GM04504 (cell line): Measurements from ENCODE around the gene SBF2.

Experiments
- DNase-seq: peaks from one replicate; pipeline ENCODE4 v3.0.0-alpha.2; 2012; ENCODE audit warnings: low read depth

The SBF2 gene

DNA sequence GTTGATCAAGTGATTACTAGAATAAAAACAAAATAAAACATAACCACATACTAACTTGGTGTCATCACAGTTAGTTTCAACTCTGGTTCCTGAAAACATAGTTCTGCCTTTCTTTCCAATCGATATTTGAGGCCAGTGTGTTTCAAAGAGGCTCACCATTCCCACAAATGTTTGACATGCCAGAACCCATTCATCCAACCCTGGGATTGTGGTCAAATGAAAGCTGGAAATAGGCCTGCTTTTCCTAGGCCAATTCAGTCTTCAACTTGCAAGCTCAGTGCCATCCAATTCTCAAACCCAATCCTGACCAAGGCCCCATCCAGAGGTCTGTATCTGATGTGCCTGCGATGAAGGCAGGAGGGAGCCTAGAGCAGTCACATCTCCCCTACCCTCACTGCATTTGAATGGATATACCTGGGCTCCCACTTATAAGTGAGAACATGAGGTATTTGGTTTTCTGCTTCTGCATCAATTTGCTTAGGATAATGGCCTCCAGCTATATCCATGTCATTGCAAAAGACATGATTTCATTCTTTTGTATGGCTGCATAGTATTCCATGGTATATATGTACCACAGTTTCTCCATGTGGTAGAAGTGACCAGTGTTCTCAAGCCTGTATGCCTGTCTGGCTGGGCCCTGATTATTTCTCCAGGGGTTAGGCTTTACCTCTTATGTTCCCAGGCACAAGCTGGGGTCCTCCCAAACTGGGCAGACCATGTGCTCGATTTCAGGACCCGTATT, 486.9 kb downstream of the SBF2 start:
- no peak for DNase-seq

DNA sequence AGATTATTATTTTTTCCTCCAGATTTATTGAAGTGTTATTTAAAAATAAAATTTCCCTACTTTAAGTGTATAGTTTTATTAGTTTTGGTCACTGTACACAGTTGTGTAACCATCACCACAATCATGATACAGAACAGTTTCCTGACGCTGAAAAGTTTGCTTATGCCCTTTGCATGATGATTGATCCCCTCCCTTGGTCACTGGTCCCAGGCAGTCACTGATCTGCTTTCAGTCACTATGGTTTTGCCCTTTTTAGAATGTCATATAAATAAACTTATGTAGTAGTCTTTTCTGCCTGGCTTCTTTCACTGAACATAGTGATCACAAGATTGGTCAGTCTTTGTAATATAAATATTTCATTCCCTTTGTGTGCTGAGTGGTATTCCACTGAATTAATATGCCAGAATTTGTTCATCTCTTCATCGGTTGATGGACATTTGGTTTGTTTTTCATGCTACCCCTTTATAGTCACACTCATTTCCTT, 489.6 kb downstream of the SBF2 start:
- no peak for DNase-seq

DNA sequence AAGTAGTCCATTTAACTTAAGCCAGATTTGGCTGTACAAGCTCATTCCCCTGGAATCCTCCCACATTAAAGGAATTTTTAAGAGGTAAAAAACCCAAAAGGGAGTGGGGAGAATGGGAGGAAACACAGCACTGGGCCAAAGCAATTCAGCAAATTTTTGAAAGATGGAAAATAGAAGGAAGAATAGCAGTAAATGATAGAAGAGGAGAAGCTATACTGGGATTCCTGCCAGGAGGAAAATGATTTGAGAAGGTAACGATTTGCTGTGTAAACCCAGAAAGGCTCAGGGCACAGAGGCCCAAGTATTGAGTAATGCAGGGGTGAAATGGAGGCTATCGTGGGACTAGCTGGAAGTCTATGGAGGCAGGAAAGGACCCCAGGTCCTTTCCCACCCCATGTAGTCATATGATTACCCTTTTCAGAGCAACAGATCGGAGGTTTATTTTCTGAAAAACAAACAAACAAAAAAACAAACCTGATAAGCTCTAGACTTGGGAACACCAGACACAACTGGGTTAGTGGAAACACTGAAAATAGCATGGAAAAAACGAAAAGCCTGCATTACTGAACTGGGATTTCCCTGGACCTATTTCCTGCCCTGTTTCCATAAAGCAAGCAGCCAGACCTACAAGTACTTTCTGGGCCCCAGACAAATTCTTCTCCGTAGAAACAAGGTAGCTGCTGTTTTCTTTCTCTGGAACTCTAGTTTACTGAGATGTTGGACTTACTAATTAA, 490.2 kb downstream of the SBF2 start:
- no peak for DNase-seq

DNA sequence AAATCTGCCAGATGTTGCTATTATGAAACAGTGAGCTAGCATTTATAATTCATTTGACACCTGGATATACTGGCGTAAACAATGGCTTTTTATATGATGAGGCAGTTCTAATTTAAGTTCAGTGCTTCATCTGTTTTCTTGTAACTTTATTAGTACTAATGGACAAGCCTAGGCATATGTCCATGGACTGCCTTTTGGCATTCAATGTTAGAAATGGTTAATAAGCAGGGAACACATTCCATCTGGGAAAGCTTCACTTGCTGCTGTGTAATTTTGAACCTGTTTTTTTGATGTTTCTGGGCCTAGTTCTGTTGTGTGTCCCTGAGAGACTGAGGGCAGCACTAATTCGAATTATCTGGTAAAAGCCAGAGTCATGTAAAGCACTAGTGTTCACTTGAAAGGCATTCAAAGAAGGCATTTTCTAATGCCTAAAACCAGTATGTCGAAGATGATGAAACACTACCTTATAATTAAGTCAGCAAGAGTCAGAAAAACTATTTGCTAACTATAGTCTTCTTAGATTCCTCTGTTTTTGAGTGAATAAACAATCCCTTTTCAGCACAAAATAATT, 491.6 kb downstream of the SBF2 start:
- peak; percentile 91 for DNase-seq

DNA sequence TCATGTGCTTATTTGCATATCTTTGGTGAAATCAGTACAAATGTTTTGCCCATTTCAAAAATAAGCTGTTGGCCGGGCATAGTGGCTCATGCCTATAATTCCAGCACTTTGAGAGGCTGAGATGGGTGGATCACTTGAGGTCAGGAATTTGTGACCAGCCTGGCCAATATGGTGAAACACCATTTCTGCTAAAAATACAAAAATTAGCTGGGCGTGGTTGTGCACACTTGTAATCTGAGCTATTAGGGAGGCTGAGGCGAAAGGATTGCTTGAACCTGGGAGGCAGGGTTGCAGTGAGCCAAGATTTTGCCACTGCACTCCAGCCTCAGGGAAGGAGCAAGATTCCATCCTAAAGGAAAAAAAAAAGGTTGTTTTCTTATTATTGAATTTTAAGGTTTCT, 494.1 kb downstream of the SBF2 start:
- no peak for DNase-seq

DNA sequence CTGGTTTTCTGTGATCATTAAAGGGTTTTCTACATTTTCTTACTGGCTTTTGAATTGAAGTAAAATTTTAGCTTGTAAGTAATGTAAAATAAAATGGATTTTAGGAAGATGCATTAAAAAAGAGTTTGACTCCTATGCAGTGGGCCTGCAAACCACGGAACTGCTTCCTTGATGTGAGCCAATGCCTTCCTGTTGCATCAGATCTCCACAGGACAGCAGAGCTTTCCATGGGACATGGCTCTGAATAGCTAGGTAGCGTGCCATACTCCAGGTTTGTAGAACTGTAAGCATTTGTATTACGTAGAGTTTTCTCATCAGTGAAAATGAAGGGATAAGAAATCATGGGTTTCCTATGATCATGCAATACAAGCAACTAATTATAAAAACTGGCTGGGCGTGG, 496.7 kb downstream of the SBF2 start:
- no peak for DNase-seq

DNA sequence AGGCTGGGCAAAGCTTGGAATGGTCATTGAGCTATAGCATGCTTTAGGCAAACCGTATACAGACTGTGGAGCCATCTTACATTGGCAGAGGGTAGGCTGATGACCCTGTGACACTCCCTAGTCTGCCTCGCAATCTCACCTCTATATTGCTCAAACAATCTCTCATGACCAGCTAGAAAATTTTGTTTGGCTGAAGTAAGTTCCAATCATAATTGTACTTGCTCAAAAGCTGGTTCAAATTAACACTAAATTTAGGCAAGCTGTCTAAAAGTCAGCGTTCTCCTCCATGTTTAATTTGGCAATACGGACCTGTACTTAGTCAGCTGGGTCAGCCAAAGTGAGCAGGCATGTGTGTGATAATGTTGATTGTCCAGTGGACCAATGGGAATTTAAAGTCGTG, 497.2 kb downstream of the SBF2 start:
- no peak for DNase-seq

DNA sequence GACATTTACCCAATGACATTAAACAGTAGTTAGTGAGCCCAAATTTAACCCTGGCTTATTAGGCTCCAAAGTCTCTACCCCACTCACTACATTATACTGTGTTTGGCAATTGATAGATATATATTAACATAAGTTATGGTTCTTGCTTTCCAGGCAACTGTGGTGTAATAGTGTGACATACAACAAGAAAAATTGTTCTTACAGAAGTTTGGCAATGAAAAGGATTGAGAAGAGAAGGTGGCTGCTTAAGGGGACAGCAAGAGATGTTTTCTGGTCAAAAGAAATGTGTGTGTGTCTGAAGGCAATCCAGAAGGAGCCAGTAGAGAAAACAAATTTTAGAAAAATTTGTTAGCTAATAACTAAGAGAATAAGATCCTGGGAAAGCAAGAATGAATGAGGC, 497.8 kb downstream of the SBF2 start:
- no peak for DNase-seq

DNA sequence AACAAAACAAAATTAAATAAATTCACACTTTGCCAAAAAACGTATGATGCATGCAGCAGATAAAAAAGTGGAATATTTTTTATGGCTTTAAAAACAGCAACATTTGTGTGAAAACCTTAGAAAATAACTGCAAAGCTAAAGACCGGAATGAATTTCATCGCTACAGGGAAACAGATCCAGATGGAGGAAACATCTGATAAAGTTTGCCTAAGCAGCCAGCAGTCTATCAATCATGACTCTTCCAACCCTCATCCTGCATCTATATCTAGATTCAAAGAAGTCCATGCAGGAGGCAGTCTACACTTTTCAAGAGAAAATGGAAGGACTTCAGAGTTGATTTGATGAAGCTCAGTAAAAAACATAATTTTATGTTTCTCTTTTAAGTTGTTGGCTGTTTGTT, 503.3 kb downstream of the SBF2 start:
- no peak for DNase-seq

DNA sequence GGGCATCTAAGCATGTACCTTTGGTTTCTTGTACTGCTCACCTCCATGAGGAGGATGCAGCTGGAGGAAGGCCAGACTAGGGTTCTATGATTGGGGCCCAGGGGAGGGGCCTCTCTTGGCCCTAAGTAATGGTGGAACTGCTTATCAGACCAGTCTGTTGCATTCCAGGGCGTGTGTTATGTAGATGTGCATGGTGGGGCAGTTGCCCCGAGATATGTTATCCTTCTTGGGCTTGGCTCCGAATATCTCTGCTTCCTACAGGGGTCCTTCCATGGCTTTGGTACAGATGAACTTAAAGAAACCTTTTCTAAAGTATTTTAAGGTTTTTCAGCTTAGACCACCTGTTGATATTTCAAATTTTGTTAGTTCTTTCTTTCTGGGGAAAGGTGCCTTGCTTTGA, 504.1 kb downstream of the SBF2 start:
- no peak for DNase-seq

DNA sequence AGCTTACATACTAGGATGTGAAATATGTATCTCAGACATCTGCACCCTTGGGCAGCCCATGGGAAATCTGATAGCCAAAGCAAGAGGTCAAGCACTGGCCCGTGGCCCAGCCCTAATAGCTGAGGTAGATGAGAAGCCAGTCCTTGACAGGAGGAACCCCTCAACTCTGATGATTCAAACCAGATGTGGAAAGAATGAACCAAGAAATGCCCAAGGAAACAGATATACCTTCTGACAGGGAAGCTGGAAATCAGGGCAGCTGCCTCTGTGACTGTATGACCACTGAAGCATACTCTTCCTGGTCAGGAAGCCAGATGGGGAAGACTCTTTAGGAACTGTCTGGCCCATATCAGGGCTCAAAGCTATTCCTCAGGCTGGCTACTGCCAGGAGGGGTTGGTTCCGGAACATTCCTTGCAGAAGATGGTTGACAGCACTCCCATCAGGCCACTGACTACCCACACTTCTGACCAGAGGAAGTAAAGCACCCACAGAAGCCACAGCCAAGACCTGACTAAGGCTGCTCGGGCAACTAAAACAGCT, 506.0 kb downstream of the SBF2 start:
- DNase-seq: peak; percentile 95

DNA sequence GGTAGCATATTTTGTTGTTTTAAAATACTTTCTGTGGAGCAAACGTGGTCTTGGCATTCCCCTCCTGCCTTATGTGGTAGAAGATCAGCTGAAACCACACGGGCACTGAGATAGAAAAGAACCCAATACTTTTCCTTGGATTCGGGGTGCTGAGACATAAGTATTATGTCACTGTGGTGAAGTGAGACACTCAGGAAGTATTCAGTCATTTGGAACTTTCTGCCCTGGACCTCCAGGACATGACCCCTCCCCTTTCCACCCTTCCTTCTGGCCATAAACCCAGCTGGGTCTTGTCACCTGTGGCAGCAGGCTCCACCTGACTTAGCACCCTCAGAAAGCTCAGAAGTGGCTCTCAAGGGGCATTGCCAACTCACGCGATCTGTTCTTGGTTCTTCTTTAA, 506.8 kb downstream of the SBF2 start:
- no peak for DNase-seq

DNA sequence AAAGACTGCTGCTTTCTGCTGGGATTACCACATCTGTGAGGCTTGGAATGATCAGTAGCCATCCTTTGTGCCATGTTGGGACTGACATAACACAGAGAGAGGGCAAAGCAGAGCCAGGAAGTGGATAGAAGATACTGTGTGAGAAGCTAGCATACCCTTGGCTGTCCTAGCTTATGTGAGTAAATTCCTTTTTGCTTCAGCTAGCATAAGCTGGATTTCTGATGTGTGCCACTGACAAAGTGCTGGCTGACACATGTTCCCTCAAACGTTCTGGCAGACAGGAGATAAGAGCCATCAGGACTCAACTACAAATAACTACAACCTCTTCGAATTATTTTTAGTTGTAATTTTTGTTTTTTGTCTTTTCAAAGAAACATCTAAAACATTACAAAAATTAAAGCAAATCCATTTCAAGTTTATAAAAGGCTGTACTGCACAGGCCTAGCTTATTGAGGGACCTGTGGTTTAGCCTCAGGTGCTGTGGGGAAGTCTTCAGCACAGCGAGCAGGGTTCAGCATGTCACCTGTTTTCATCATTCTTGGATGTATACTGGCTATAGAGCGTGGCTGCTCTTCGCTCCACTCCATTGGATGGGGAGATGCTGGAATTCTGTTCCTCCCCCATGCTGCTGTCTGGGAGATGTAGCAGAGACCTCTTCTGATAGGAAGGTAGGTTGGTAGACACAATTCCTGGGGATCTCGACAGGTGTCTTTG, 509.3 kb downstream of the SBF2 start:
- DNase-seq: no peak

DNA sequence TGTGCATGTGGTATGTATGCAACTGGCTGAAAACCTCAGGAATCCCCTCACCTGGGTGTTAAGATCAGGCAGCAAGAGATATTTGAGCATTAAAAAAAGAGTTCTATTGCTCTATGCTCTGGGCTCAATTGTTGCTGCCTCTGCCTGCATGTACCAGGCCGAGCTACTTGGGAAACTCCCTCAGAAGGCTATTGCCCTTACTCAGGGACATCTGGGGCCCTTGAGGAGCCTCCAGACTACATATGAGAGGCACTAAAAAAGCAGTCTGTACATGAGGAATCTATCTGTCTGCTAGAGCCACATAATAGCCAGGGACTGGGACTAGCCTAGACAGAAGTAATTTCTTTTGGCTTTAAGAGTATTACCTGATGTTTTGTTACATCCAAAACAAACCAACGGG, 510.0 kb downstream of the SBF2 start:
- no peak for DNase-seq

DNA sequence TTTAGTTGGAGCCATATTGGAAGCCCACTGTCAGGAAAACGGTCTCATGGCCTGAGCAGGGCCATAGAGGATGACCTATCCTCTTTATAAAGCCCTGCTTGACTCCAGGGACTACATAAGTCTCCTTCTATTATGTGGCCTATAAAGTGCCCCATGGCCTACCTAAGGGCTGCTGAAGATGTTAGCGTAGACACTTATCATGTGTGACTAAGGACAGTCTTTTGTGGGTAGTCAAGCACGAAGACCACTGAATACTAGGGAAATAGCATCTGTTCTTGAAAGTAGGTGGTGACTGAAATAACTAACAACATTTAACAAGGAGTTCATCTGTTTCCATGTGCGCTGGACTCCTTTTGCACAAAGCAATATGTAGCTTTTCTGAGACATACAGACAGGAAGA, 513.1 kb downstream of the SBF2 start:
- no peak for DNase-seq

DNA sequence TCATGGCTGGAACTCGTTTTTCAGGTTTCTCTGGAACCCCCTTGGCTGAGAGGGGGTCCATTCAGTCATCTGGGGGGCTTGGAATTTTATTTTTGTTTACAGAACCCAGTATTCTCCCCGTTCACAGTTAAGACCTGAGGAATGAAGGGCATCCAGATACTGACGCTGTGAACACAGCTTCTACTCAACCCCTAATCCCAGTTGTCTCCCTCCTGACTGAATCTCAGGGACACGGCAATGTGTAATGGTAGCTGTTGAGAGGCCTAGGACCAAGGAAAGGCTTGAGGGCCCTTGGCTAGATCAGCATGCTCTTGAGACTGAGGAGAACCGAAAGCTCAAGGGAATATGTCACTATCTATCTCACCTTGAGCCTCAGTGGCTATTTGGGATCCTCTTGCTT, 516.5 kb downstream of the SBF2 start:
- DNase-seq: no peak

DNA sequence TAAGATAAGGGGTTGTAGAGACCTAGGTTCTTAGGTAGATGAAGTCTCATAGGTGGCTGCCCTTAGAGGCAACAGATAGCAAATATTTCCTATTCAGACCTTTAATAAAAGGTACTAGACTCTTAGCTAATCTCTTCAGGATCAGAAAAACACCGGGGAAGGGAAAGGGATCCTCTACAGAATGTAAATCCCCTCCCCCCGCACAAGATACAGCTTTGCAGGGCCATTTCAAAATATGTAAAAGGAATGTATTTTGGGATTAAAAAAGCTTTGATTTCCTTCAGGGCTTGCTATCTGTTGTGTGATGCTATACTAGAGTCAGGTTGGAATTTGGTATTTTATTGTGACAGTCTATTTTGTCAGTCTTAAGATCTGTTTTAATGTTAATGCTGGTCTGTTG, 517.0 kb downstream of the SBF2 start:
- no peak for DNase-seq

DNA sequence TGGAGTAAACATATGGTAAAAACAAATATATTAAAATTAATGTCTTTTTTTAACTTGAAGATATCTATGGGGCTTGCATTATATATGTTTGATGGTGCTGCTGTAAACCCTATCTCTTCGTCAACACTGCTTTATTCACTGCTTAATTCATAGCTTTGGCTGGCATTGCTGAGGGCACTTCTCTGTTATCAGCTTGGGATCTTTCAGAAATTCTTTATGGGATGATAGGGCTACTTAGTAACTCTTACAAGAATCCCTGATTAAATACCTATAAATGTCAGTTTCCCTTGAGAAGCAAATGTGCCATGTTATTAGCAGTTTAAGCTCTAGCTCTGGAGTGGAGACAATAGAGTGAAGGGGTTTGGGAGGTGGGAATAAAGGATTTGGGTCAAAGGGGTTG, 517.8 kb downstream of the SBF2 start:
- DNase-seq: no peak

DNA sequence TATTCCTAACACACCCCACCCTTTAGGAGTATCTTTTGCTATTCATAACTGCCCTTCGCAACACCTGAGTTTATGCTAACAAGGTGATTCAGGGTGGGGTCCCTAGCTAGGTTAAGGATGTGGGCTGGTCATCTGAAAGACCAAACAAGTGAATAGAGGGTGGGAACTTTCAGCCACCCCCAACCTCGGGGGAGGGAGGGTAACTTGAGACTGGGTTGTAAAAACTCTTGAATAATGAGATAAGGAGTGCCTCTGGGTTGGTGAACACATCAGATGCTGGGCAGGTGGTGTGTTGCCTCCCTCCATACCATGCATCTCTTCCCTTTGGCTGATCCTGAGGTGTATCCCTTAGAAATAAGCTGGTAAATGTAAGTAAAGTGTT, 518.6 kb downstream of the SBF2 start:
- DNase-seq: no peak

DNA sequence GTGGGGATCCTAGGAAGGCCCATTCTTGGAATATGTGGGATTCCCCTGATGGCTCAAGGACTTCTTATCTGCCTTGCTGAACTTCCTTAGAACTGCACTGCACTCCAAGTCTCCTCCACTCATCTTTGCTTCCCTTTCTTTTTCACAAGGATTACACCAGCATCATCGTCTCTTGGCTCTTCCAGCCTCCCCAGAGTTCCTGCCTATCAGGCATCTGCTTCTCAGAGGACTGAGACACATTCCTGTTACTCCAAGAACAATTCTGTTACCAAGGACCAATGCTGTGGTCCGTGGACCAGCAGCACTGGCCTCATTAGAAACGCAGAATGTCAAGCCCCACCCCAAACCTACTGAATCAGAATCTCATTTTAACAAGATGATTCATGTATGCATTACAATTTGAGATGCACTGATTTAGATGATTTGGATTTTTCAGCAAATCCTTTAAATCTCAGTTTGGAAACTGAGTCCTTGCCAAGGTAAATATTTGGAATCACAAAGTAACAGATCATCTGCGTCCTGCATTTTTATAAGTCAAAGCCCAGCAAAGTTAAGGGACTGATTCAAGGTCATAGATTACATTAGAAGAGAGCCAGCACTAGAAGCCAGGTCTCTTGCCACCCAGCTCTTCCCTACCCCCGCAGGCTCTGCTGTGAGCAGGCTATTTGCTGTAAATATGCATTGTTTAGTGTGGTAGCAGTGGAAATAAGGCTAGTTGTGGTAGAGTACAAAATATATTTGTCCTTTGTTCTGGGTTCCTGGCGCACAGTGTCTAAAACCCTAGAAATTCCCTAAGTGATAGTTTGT, 519.2 kb downstream of the SBF2 start:
- peak; percentile 90 for DNase-seq

DNA sequence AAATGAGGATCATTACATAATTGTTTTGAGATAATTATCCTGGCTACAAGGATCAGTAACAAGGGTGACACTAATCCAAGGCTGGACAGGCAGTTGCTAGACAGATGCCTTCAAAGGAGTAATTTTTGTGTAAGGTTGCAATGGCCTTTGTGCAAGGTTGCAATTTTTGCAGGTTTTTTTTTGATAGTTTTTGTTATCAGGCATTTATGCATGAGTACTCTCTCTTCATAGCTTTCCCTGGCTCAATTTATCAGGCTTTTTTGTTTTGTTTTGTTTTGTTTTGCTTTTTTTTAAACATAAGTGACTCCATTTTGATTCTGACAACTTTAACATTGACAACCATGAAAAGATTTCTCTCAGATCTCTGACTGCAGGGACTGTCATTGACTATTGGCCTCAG, 519.9 kb downstream of the SBF2 start:
- DNase-seq: no peak

DNA sequence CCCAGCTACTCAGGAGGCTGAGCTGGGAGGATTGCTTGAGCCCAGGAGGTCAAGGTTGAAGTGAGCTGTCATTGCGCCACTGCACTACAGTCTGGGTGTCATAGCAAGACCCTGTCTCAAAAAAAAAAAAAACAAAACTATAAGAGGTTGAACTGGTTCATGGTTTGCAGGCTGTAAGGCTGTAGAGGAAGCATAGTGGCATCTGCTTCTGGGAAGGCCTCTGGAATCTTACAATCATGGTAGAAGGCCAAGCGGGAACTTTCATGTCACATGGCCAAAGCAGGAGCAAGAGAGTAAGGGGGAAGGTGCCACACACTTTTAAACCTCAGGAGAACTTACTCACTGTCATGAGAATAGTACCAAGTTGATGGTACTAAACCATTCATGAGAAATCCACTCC, 520.5 kb downstream of the SBF2 start:
- DNase-seq: no peak
